Measurements from ENCODE around the gene NOCT. TPM values are rescaled to one million over a fixed set of nuclear protein-coding genes. Genes with fewer than 3 reads are reported as not detected.
"Not testable (repeated sequence)": the region's sequence is repeated elsewhere in the genome, so short reads cannot be mapped to it uniquely, and the experiment has no call there.

NOCT gene
- total RNA-seq, 1 experiment from 2014 or later: 20.4 TPM

GRCh38 chr4:139028191-139028661, 12.6 kb downstream of the NOCT start:
- Histone ChIP-seq H3K4me3 (replicated peaks in 1 of 2; ENCODE audit: low read depth in 1 of 2, low read length in 2 of 2) (no peak overlapping the region), H3K4me2 (ENCODE audit: low read length) (no peak overlapping the region), H3K27me3 (ENCODE audit: insufficient read depth, low read length) (no peaks in the 10 kb centered on the region), H3K36me3 (ENCODE audit: control insufficient read depth in 1 of 2, insufficient read depth in 2 of 2, low read length in 2 of 2) (peaks cover 0 to under 1% of the 10 kb centered on the region in 2 experiments; a peak in 1 of 4 replicates), H3K9ac (ENCODE audit: low read length) (no peak overlapping the region), H3K9me2 (ENCODE audit: insufficient read depth) (no peaks in the 10 kb centered on the region), H3K79me2 (ENCODE audit: insufficient read depth, low read length) (peaks cover 97% of the 10 kb centered on the region), H3K4me1 (ENCODE audit: control insufficient read depth in 1 of 2, insufficient read depth in 2 of 2, low read length in 2 of 2) (peaks cover 0 to 4% of the 10 kb centered on the region in 2 experiments; a peak in 1 of 4 replicates), H3K9me3 (ENCODE audit: control insufficient read depth in 1 of 2, insufficient read depth in 1 of 2, low read depth in 1 of 2, low read length in 2 of 2) (no peaks in the 10 kb centered on the region), H4K20me1 (ENCODE audit: insufficient read depth) (peaks cover 17% of the 10 kb centered on the region; the same call in 1 of the 2 replicates), H3K27ac (ENCODE audit: low read depth, low read length) (no peak overlapping the region), H2AFZ (ENCODE audit: low read depth, low read length, poor library complexity, severe bottlenecking) (no peak overlapping the region)
- RAD21 ChIA-PET (ENCODE audit: low non-redundant PET in 1 of 2, low total read pairs in 2 of 2, uncharacterized antibody in 2 of 2, unreplicated experiment in 2 of 2): no interaction called here
- DNase-seq (ENCODE audit: low read depth, low spot score): no peak
- intact Hi-C loops (cut with micrococcal nuclease): no loop called here
- no peak; the same call in 1 of the 2 replicates for ATAC-seq
- no peak for TF ChIP-seq EZH2 (IDR thresholded peaks at IDR 0.05)
- TF ChIP-seq, protein P1, sequence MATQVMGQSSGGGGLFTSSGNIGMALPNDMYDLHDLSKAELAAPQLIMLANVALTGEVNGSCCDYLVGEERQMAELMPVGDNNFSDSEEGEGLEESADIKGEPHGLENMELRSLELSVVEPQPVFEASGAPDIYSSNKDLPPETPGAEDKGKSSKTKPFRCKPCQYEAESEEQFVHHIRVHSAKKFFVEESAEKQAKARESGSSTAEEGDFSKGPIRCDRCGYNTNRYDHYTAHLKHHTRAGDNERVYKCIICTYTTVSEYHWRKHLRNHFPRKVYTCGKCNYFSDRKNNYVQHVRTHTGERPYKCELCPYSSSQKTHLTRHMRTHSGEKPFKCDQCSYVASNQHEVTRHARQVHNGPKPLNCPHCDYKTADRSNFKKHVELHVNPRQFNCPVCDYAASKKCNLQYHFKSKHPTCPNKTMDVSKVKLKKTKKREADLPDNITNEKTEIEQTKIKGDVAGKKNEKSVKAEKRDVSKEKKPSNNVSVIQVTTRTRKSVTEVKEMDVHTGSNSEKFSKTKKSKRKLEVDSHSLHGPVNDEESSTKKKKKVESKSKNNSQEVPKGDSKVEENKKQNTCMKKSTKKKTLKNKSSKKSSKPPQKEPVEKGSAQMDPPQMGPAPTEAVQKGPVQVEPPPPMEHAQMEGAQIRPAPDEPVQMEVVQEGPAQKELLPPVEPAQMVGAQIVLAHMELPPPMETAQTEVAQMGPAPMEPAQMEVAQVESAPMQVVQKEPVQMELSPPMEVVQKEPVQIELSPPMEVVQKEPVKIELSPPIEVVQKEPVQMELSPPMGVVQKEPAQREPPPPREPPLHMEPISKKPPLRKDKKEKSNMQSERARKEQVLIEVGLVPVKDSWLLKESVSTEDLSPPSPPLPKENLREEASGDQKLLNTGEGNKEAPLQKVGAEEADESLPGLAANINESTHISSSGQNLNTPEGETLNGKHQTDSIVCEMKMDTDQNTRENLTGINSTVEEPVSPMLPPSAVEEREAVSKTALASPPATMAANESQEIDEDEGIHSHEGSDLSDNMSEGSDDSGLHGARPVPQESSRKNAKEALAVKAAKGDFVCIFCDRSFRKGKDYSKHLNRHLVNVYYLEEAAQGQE (IDR thresholded peaks at IDR 0.05; ENCODE audit: low read depth): no peak
- TF ChIP-seq, protein P2, sequence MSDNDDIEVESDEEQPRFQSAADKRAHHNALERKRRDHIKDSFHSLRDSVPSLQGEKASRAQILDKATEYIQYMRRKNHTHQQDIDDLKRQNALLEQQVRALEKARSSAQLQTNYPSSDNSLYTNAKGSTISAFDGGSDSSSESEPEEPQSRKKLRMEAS (IDR thresholded peaks at IDR 0.05): no peak
- no peak for TF ChIP-seq JUND (IDR thresholded peaks at IDR 0.05)
- POLR2A ChIA-PET: no interaction called here
- CTCF ChIA-PET: interaction anchor here (1.0 kb wide), 1 partner anchor 579 kb away, joined by 4 read pairs; no protein-coding TSS in a partner anchor
- BruUV-seq (replicated peaks): no TSS peak

GRCh38 chr4:139029866-139030363, 14.3 kb downstream of the NOCT start:
- not testable (repeated sequence) for H3K27ac ChIP-seq (ENCODE audit: low read depth, low read length); ATAC-seq; H3K27me3 ChIP-seq (ENCODE audit: insufficient read depth, low read length); H3K9me2 ChIP-seq (ENCODE audit: insufficient read depth); H3K36me3 ChIP-seq (ENCODE audit: control insufficient read depth in 1 of 2, insufficient read depth in 2 of 2, low read length in 2 of 2); H3K4me1 ChIP-seq (ENCODE audit: control insufficient read depth in 1 of 2, insufficient read depth in 2 of 2, low read length in 2 of 2); BruUV-seq (replicated peaks); H2AFZ ChIP-seq (ENCODE audit: low read depth, low read length, poor library complexity, severe bottlenecking); H3K4me2 ChIP-seq (ENCODE audit: low read length); H3K4me3 ChIP-seq (replicated peaks in 1 of 2; ENCODE audit: low read depth in 1 of 2, low read length in 2 of 2); H3K9me3 ChIP-seq (ENCODE audit: control insufficient read depth in 1 of 2, insufficient read depth in 1 of 2, low read depth in 1 of 2, low read length in 2 of 2); H3K9ac ChIP-seq (ENCODE audit: low read length); DNase-seq (ENCODE audit: low read depth, low spot score)
- Histone ChIP-seq H3K79me2 (ENCODE audit: insufficient read depth, low read length) (peaks cover 97% of the 10 kb centered on the region), H4K20me1 (ENCODE audit: insufficient read depth) (peaks cover 21% of the 10 kb centered on the region; the same call in 1 of the 2 replicates)
- CTCF ChIA-PET: interaction anchor here (0.6 to 2.0 kb wide), 42 partner anchors 9 to 627 kb away, joined by 3 to 29 read pairs (median 4); partner anchors contain the start of genes ELF2, NAA15 and NOCT
- intact Hi-C loops (cut with micrococcal nuclease): loop anchor here (1.0 to 10.0 kb wide), 7 partner anchors 55 to 615 kb away; no protein-coding TSS in a partner anchor
- RAD21 ChIA-PET (ENCODE audit: low non-redundant PET in 1 of 2, low total read pairs in 2 of 2, uncharacterized antibody in 2 of 2, unreplicated experiment in 2 of 2): interaction anchor here (0.8 to 1.1 kb wide), 5 partner anchors 53 to 619 kb away, joined by 3 to 5 read pairs (median 4); no protein-coding TSS in a partner anchor
- POLR2A ChIA-PET: interaction anchor here (1.0 to 1.2 kb wide), 3 partner anchors 14 to 23 kb away, joined by 3 to 6 read pairs (median 3); partner anchors contain the start of gene NOCT

Data from HCT116 (cell line).